Left colon (tissue), 2 donors: ENCODE measurements around the gene HBB. TPM values are rescaled to one million over a fixed set of nuclear protein-coding genes. Genes with fewer than 3 reads are reported as not detected.
"Not testable (repeated sequence)": the region's sequence is repeated elsewhere in the genome, so short reads cannot be mapped to it uniquely, and the experiment has no call there.

Experiments
- ATAC-seq: fragments of 200-7000 bp; cut with Tn5 transposase; one replicate; pipeline ENCODE4 v1.9.1; 2020; ENCODE audit warnings: mild to moderate bottlenecking, moderate library complexity
- DNase-seq, 2 donors: peaks; one replicate each; pipeline ENCODE4 v3.0.0-alpha.2; 2020
- intact Hi-C, 2 donors: fragments of 100-400 bp; cut with DNase I in 1 of 2; cut with micrococcal nuclease in 1 of 2; formaldehyde crosslinking; loops; one replicate each; pipeline versions ENCODE4 v1.11.2 to v1.14.0; 2022; cut with DNase I, micrococcal nuclease
- total RNA-seq, 2 donors: library from RNA; stranded (reverse); fragmentation: NEBNext Ultra II Directional; extraction: Animal tissue kit (Norgen Biotek cat#: 25700); gene quantifications; one replicate each; pipeline ENCODE4 v1.2.1, GENCODE V29; 2021
- donor health status: DM: no; HTN: no; CAD: no.
- donor health status: DM: yes; HTN: yes; CAD: no.

The HBB gene
- total RNA-seq, 2 donors from 2014 or later: 9.3 to 25.8 TPM

DNA sequence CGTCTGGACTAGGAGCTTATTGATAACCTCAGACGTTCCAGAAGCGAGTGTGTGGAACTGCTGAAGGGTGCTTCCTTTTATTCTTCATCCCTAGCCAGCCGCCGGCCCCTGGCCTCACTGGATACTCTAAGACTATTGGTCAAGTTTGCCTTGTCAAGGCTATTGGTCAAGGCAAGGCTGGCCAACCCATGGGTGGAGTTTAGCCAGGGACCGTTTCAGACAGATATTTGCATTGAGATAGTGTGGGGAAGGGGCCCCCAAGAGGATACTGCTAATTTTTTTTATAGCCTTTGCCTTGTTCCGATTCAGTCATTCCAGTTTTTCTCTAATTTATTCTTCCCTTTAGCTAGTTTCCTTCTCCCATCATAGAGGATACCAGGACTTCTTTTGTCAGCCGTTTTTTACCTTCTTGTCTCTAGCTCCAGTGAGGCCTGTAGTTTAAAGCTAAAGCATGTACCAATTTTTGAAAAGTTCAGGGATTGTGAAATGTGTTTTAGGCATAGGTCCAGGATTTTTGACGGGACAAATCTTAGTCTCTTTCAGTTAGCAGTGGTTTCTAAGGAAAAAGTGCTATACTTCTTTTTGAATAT is 23.0 kb upstream of the HBB start, which contains the start of gene HBG1:
Gene HBG1 (minus strand): TSS at position 51 of the 590 bp plus-strand sequence. CDS start 53 bp downstream, outside the sequence.
- DNase-seq, intact Hi-C loops, ATAC-seq: not testable (repeated sequence)

DNA sequence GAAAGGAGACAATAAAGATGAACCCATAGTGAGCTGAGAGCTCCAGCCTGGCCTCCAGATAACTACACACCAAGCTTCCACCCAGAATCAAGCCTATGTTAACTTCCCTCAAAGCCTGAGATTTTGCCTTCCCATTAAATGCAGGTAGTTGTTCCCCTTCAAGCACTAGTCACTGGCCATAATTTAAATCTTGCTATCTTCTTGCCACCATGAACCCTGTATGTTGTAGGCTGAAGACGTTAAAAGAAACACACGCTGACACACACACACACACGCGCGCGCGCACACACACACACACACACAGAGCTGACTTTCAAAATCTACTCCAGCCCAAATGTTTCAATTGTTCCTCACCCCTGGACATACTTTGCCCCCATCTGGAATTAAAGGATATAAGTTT is 21.6 kb upstream of the HBB start:
- ATAC-seq, intact Hi-C loops, DNase-seq: not testable (repeated sequence)

DNA sequence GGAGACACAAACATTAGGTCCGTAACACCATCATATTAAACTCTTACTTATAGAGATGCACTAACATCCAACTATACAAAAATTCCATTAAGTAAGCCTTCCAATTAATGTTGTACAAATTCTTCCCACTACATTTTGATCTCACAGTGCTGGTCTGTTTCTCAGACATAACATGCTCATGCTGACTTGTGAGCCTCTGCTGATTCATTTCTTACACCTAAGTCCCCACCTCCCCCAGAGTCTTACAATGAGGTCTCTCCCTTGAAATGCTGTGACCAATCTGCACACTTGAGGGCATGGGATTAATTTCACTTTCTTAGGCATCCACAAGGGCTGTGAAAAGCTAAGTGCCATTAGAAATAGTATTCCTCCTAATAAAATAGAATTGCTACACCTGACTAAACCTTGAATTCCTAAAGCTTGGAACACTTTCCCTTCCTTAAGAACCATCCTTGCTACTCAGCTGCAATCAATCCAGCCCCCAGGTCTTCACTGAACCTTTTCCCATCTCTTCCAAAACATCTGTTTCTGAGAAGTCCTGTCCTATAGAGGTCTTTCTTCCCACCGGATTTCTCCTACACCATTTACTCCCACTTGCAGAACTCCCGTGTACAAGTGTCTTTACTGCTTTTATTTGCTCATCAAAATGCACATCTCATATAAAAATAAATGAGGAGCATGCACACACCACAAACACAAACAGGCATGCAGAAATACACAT is 20.8 kb upstream of the HBB start:
- DNase-seq (no peak), ATAC-seq (no peak)
- intact Hi-C loops: no loop called here

DNA sequence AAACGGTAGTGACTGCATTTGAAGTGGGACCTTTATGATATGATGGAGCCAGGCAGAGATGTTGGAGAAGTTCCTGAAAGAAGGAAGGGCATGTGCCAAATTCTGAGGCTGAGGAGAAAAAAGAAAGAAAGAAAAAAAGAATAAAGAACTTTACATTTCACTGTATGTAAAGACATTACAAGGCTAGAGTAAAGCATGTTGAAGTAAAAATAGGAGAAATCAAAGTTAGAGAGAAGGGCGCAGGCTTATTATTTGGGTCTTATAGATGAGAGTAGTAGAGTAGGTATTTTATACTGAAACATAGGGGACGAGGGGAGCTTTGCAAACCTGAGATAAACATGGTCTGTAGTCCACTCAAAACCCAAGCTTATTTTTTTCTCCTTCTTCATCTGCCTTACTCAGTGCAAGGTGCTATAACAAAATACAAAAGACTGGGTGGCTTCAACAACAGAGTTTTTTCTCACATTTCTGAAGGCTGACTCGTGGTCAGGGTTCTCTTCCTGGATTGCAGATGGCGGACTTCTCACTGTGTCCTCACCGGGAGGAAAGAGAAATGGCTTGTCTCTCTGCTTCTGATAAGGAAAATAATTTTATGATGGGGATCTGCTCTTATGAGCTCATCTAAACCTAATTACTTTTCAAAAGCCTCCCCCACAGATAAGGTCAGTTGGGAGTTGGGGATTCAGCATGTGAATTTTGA is 20.1 kb upstream of the HBB start:
- no peak for ATAC-seq
- no peak for DNase-seq
- intact Hi-C loops: no loop called here

DNA sequence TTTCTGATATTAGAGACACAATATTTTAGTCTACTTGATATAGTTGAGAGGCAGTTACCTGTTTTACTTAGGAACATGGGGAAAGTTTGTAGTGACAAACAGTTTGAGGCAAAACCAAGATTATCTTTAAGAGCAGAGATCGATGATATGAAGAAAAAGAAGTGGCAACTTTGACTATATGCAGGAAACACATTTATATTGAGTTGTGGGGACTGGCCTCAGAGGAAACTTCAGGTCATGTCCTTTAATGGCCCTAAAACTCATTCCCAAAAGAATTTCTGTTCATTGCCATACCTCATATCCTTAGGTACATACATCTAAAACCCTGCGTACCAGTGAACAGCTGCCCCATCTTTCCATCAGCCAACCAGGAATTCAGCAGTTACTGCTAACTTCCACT is 18.3 kb upstream of the HBB start:
- DNase-seq (no peak), ATAC-seq (no peak)
- intact Hi-C loops: no loop called here

- intact Hi-C loops: no loop called here
- ATAC-seq: no peak
- no peak for DNase-seq
Observed at GRCh38 chr11:5243816-5244180, 16.9 kb upstream of the HBB start.

- DNase-seq: no peak
- intact Hi-C loops: no loop called here
Observed at GRCh38 chr11:5242933-5243815, 16.3 kb upstream of the HBB start.

DNA sequence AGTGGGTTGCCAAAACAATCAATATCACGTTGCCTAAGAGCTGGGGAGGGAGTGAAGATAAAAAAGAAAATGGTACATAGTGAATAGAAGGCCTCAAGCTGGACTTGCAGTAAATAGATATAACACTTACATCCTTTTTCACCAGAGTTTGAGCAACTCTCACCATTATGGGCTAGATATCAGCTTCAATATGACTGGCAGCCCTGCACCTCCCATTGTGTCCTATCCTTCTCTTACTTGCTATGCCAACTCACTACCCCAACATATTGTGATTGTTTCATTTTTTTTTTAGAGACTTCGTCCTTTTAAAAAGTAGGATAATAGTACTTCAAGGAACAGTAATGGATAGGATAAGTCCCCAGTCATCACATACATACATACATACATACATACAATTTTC is 15.3 kb upstream of the HBB start:
- ATAC-seq (no peak), DNase-seq (no peak)
- intact Hi-C loops: no loop called here

More at GRCh38 chr11:5242933-5243815, 16.3 kb upstream of the HBB start:
- ATAC-seq: no peak

GRCh38 chr11:5241458-5241857 is 14.6 kb upstream of the HBB start:
- intact Hi-C loops: no loop called here
- no peak for ATAC-seq
- DNase-seq: no peak

GRCh38 chr11:5240458-5240857 is 13.6 kb upstream of the HBB start:
- ATAC-seq: no peak
- no peak for DNase-seq
- intact Hi-C loops: no loop called here

DNA sequence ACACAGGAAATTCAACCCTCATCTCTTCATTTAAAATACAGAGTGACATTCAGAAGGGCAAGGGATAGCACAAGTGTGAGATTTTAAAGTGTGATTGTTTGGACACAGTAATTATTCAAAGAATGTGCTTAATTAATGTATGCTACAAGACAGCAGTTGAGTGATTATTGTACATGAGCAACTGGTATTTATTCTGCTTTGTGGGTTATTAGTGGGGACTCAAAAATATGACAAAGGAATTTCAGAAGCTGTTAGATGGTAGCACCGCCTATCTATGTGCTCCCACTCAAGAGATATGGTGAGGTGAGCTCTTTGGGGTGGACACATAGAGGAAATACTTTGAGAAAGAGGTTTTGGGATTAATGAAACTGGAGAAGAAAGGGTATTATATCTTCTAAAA is 13.2 kb upstream of the HBB start:
- no peak for ATAC-seq
- no peak for DNase-seq
- intact Hi-C loops: no loop called here

DNA sequence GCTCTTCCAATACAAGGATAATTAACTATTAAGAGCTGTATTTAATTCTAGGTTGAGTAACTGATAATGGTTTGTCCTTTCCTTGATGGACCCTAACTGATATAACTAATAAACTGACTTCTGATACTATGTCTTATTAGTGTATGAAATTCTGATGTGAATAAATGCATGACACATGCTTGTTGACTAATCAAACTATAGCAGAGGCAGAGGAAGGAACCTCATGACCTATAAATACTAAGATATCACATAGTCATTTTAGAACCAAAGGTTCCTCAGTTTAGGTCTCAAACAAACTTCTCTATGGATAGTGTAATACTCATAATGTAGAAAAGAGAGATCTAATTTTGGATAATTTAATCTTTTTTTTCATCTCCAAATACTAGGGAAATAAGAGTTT is 12.2 kb upstream of the HBB start:
- DNase-seq: no peak
- no peak for ATAC-seq
- intact Hi-C loops: no loop called here

DNA sequence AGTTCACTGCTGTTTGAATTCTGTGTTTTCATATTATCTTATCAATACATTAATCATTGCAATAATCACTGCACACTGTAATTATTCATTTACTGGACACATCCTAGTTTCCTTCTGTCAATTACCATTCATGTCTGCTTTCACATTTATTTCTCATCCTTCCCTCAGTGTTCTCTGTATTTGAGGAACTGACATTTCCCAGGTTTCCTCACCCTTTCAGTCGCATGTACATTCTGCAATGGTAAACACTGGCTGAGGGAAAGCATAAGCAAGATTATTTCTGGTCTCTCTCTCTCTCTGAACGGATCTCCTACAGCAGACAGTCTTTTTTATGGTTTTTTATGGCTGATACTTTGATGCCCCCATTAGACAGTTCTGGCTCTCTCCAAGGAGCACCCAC is 11.6 kb upstream of the HBB start:
- ATAC-seq (no peak), DNase-seq (no peak)
- intact Hi-C loops: no loop called here

DNA sequence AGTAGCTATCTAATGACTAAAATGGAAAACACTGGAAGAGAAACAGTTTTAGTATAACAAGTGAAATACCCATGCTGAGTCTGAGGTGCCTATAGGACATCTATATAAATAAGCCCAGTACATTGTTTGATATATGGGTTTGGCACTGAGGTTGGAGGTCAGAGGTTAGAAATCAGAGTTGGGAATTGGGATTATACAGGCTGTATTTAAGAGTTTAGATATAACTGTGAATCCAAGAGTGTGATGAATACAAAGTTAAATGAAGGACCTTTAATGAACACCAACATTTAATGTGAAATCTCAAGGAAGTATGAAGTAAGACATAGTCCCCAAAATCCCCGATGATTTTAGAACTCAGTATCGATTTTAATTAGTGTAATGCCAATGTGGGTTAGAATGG is 10.5 kb upstream of the HBB start:
- DNase-seq (no peak), ATAC-seq (no peak)
- intact Hi-C loops: no loop called here

DNA sequence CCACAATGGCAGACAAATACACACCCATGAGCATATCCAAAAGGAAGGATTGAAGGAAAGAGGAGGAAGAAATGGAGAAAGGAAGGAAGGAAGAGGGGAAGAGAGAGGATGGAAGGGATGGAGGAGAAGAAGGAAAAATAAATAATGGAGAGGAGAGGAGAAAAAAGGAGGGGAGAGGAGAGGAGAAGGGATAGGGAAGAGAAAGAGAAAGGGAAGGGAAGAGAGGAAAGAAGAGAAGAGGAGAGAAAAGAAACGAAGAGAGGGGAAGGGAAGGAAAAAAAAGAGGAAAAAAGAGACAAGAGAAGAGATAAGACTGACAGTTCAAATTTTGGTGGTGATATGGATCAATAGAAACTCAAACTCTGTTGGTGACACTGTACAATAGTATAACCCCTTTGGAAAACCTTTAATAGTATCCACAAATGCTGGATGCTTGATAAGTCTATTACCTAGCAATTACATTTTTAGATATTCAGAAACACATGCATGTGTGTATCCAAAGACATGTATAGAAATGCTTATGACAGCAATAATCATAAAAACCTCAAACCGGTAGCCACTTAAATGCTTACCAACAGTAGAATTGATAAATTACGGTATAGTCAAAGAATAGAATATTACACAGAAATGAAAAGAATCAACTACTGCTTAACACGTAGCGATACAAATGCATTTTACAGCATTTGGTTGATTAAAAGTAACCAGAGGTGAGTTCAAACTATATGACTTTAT is 8.7 kb upstream of the HBB start:
- ATAC-seq: no peak
- no peak for DNase-seq
- intact Hi-C loops: no loop called here

- ATAC-seq: no peak
- DNase-seq: no peak
- intact Hi-C loops: no loop called here
Observed at GRCh38 chr11:5234381-5234834, 7.5 kb upstream of the HBB start, which contains the start of gene HBD. Gene HBD (minus strand): TSS chr11:5234483. CDS start chr11:5234433, 50 bp downstream.

DNA sequence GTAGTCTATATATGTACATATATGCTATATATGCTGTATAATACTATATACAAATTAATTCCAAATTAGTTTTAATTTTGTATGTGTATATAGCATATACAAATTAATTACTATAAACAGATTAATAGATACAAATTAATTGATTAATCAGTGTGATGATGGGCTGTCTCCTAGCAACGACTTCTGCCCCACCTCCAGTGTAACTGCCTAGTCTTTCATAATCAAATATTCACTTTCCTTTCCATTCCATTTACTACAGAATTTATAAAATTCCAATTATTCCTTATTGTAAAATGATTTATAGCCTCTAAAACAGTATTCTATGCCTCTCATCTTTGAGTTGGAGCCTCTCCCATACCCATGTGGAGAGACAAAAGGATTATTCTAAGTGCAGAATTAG is 6.4 kb upstream of the HBB start:
- no peak for DNase-seq
- intact Hi-C loops: no loop called here
- ATAC-seq: no peak

DNA sequence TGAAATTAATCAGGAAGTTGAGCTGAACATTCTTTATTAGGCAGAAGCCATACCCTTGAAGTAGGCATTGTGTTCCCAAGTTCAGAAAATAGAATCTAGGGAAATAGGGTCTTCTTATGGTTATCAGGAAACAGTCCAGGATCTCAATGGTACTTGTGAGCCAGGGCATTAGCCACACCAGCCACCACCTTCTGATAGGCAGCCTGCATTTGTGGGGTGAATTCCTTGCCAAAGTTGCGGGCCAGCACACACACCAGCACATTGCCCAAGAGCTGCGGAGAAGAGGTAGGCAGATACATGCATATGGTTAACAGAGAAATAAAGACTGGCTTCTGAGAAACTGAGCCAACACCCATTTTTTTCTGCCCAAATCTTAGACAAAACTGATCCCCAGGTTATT is 6.0 kb upstream of the HBB start:
- no peak for ATAC-seq
- DNase-seq: no peak
- intact Hi-C loops: no loop called here

GRCh38 chr11:5232176-5232575 is 5.3 kb upstream of the HBB start:
- intact Hi-C loops: no loop called here
- ATAC-seq: no peak
- no peak for DNase-seq
